Endothelial cell of umbilical vein (primary cell): ENCODE data around the gene NDUFB7.

ENCODE experiments used
- CTCF ChIP-seq, 2 donors: IDR thresholded peaks; 1 replicate in 1 of 2; 2 replicates in 1 of 2; pipeline ENCODE4 v1.5.1; 2011; ENCODE audit warnings: low read length in 2 of 2, mild to moderate bottlenecking in 2 of 2, moderate library complexity in 2 of 2, control low read depth in 1 of 2, inconsistent platforms in 1 of 2, low read depth in 1 of 2; ENCODE audit not compliant: insufficient read depth in 1 of 2; ENCODE audit errors: extremely low read depth in 1 of 2
- EZH2 ChIP-seq: IDR thresholded peaks from 2 replicates; pipeline ENCODE4 v1.6.1; 2012; ENCODE audit warnings: borderline replicate concordance, low read depth, mild to moderate bottlenecking, moderate library complexity, low read length, inconsistent platforms; ENCODE audit not compliant: severe bottlenecking
- POLR2A ChIP-seq: IDR thresholded peaks from 2 replicates; pipeline ENCODE4 v1.6.1; 2012; ENCODE audit warnings: low read depth, mild to moderate bottlenecking, control low read depth, low read length

GRCh38 chr19:14612657-14613056 is 40.8 kb upstream of the NDUFB7 start:
- no peak for TF ChIP-seq CTCF (IDR thresholded peaks at IDR 0.05; ENCODE audit: extremely low read depth in 1 of 2, insufficient read depth in 1 of 2, low read depth in 1 of 2, low read length in 2 of 2)
- TF ChIP-seq POLR2A = no peak
- TF ChIP-seq EZH2 = no peak
